Measurements from ENCODE around the gene KRTAP5-11.

DNA sequence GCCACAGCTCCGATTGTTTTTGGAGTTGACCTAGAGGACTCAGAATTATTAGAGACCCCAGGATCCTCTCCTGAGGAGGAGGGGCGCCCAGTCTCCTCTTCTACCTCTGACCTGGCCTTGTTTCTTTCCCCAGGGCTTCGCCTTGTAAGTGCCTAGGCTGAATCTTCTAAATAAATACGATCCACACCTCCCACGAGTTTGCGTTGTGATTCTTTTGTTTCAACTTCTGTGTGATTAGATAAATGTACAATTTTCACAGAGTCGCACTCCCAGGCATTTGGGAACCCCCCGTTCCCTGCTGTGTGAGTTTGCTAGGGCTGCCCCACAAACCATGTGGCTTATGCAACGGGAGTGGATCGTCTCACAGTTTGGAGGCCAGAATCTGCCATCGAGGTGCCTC, 43.7 kb downstream of the KRTAP5-11 start:
- TF ChIP-seq, protein P1, sequence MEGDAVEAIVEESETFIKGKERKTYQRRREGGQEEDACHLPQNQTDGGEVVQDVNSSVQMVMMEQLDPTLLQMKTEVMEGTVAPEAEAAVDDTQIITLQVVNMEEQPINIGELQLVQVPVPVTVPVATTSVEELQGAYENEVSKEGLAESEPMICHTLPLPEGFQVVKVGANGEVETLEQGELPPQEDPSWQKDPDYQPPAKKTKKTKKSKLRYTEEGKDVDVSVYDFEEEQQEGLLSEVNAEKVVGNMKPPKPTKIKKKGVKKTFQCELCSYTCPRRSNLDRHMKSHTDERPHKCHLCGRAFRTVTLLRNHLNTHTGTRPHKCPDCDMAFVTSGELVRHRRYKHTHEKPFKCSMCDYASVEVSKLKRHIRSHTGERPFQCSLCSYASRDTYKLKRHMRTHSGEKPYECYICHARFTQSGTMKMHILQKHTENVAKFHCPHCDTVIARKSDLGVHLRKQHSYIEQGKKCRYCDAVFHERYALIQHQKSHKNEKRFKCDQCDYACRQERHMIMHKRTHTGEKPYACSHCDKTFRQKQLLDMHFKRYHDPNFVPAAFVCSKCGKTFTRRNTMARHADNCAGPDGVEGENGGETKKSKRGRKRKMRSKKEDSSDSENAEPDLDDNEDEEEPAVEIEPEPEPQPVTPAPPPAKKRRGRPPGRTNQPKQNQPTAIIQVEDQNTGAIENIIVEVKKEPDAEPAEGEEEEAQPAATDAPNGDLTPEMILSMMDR (conservative IDR thresholded peaks at IDR 0.05; ENCODE audit: low read depth, low read length) = no peak
- TF ChIP-seq POLR2A (IDR thresholded peaks at IDR 0.05; ENCODE audit: low read depth, low read length) (no peak), BHLHE40 (IDR thresholded peaks at IDR 0.05; ENCODE audit: low read depth, low read length) (no peak)

Measured in IMR-90 (cell line).